K562 (cell line): ENCODE data around the gene TTLL11.

Experiments used
- ATF4 ChIP-seq: fragments of 450-650 bp; formaldehyde crosslinking; IDR thresholded peaks from 2 replicates; pipeline ENCODE4 v1.4.0; 2022; ENCODE audit warnings: mild to moderate bottlenecking, moderate library complexity
- BHLHE40 ChIP-seq: IDR thresholded peaks from 2 replicates; pipeline ENCODE4 v1.6.1; 2011; ENCODE audit warnings: low read length, improper control_type of control experiment
- CTCF ChIP-seq, 3 experiments: IDR thresholded peaks in 2 of 3; conservative IDR thresholded peaks in 1 of 3; 2 replicates each; pipeline ENCODE4 v1.5.1; 2011 to 2012; ENCODE audit warnings: low read length in 3 of 3, mild to moderate bottlenecking in 3 of 3, control low read depth in 2 of 3, improper control_type of control experiment in 1 of 3, inconsistent platforms in 1 of 3, low read depth in 1 of 3, mixed read lengths in 1 of 3, moderate library complexity in 1 of 3; ENCODE audit not compliant: insufficient read depth in 2 of 3
- ERF ChIP-seq: fragments of 450-650 bp; formaldehyde crosslinking; IDR thresholded peaks from 2 replicates; pipeline ENCODE4 v1.4.0; 2020; ENCODE audit warnings: mild to moderate bottlenecking, mixed read lengths
- GMEB1 ChIP-seq: fragments of 250-450 bp; sonication (Bioruptor Pico); IDR thresholded peaks from 2 replicates; pipeline ENCODE4 v1.4.0; 2020; ENCODE audit warnings: mild to moderate bottlenecking
- RBM39 ChIP-seq: fragments of 200-400 bp; formaldehyde crosslinking; optimal IDR thresholded peaks from 2 replicates; pipeline ENCODE3; 2018; ENCODE audit warnings: low read depth, low read length
- RCOR1 ChIP-seq, 2 experiments: IDR thresholded peaks; 2 replicates each; pipeline ENCODE4 v1.6.1; 2012; ENCODE audit warnings: low read depth in 2 of 2, low read length in 2 of 2, borderline replicate concordance in 1 of 2, improper control_type of control experiment in 1 of 2
- REST ChIP-seq, 2 experiments: fragments of 450-650 bp; formaldehyde crosslinking in 1 of 2; IDR thresholded peaks; 2 replicates each; pipeline versions ENCODE4 v1.4.0 to v1.6.1; 2014 to 2020; ENCODE audit warnings: mild to moderate bottlenecking in 2 of 2, borderline replicate concordance in 1 of 2, low read depth in 1 of 2
- ZNF347 ChIP-seq: fragments of 450-650 bp; formaldehyde crosslinking; IDR thresholded peaks from 2 replicates; pipeline ENCODE4 v1.4.0; 2020; ENCODE audit warnings: low read depth, mild to moderate bottlenecking, moderate library complexity

GRCh38 chr9:121817476-121817875 is 275.6 kb downstream of the TTLL11 start:
- no peak for TF ChIP-seq ERF (CRISPR knock-in tag)
- TF ChIP-seq CTCF (IDR thresholded peaks at IDR 0.05 in 2 of 3, conservative IDR thresholded peaks at IDR 0.05 in 1 of 3; ENCODE audit: insufficient read depth in 2 of 3, low read depth in 1 of 3, low read length in 3 of 3) = no peak
- no peak for TF ChIP-seq RBM39
- no peak for TF ChIP-seq REST (IDR thresholded peaks at IDR 0.05; ENCODE audit: borderline replicate concordance)
- TF ChIP-seq REST (CRISPR knock-in tag; IDR thresholded peaks at IDR 0.05; ENCODE audit: low read depth) = no peak
- no peak for TF ChIP-seq BHLHE40
- no peak for TF ChIP-seq ATF4 (CRISPR knock-in tag)
- TF ChIP-seq ZNF347 (CRISPR knock-in tag) = no peak
- TF ChIP-seq RCOR1 (IDR thresholded peaks at IDR 0.05; ENCODE audit: borderline replicate concordance in 1 of 2, low read depth in 2 of 2, low read length in 2 of 2) = no peak
- no peak for TF ChIP-seq GMEB1
